Astrocyte (in vitro differentiated cells and primary cell): Measurements from ENCODE around the gene UROC1.

Experiments
- EZH2 ChIP-seq: IDR thresholded peaks from 2 replicates; pipeline ENCODE4 v1.6.1; 2012; ENCODE audit warnings: mild to moderate bottlenecking, low read length, inconsistent platforms; ENCODE audit not compliant: insufficient read depth
- TF ChIP-seq, protein P1 (sequence below): IDR thresholded peaks from 2 replicates; pipeline ENCODE4 v1.5.1; 2011; ENCODE audit warnings: low read depth, mild to moderate bottlenecking, inconsistent platforms, low read length, moderate library complexity; ENCODE audit not compliant: insufficient read depth

DNA sequence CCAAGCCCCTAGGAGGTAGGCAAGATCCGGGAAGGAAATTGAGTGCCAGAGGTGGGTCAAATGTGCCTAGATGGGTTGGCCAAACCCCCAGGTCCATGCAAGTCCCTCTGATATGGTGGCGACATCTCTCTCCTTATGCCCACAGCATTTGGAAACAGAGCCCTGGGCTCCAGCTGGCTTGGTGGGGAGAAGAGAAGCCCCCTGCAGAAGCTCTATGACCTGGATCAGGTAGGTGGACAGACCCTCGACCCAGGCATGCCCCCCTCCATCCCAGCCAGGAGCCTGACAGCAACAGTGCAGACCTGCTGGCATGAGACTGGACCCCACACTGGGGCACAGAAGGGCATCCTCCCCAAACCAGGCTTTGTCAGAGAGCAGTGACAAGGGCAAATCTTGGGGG lies 18.6 kb upstream of the UROC1 start:
- TF ChIP-seq, protein P1, sequence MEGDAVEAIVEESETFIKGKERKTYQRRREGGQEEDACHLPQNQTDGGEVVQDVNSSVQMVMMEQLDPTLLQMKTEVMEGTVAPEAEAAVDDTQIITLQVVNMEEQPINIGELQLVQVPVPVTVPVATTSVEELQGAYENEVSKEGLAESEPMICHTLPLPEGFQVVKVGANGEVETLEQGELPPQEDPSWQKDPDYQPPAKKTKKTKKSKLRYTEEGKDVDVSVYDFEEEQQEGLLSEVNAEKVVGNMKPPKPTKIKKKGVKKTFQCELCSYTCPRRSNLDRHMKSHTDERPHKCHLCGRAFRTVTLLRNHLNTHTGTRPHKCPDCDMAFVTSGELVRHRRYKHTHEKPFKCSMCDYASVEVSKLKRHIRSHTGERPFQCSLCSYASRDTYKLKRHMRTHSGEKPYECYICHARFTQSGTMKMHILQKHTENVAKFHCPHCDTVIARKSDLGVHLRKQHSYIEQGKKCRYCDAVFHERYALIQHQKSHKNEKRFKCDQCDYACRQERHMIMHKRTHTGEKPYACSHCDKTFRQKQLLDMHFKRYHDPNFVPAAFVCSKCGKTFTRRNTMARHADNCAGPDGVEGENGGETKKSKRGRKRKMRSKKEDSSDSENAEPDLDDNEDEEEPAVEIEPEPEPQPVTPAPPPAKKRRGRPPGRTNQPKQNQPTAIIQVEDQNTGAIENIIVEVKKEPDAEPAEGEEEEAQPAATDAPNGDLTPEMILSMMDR: no peak
- no peak for TF ChIP-seq EZH2
